HG03135 (cell line): ENCODE measurements around the gene RASGEF1C.
"Not testable (repeated sequence)": the region's sequence is repeated elsewhere in the genome, so short reads cannot be mapped to it uniquely, and the experiment has no call there.

Experiments used
- ATAC-seq: cut with Tn5 transposase; IDR thresholded peaks from one replicate; pipeline ENCODE4 v1.9.1; 2021; ENCODE audit warnings: mild to moderate bottlenecking, moderate library complexity; ENCODE audit not compliant: unreplicated experiment

RASGEF1C gene

GRCh38 chr5:180212363-180213255 is 3.6 kb upstream of the RASGEF1C start:
- ATAC-seq = no peak

GRCh38 chr5:180211761-180212035 is 2.7 kb upstream of the RASGEF1C start:
- ATAC-seq = no peak

- no peak for ATAC-seq
Measured at GRCh38 chr5:180210961-180211760, 2.1 kb upstream of the RASGEF1C start.

GRCh38 chr5:180210077-180210476 is 1.1 kb upstream of the RASGEF1C start:
- ATAC-seq = not testable (repeated sequence)

- ATAC-seq = peak; percentile 16
Measured at GRCh38 chr5:180208435-180209081, 453 bp downstream of the RASGEF1C start.

- ATAC-seq = no peak
Measured at GRCh38 chr5:180208038-180208434, 975 bp downstream of the RASGEF1C start.

GRCh38 chr5:180207593-180207992 is 1.4 kb downstream of the RASGEF1C start:
- no peak for ATAC-seq

- ATAC-seq = no peak
Measured at GRCh38 chr5:180206993-180207392, 2.0 kb downstream of the RASGEF1C start.

GRCh38 chr5:180205916-180206315 is 3.1 kb downstream of the RASGEF1C start:
- no peak for ATAC-seq

GRCh38 chr5:180204276-180204819 is 4.7 kb downstream of the RASGEF1C start:
- ATAC-seq = no peak

- ATAC-seq = no peak
Measured at GRCh38 chr5:180202939-180203573, 6.0 kb downstream of the RASGEF1C start.

GRCh38 chr5:180201051-180201987 is 7.7 kb downstream of the RASGEF1C start:
- ATAC-seq = no peak

- no peak for ATAC-seq
Measured at GRCh38 chr5:180199390-180199789, 9.6 kb downstream of the RASGEF1C start.

- no peak for ATAC-seq
Measured at GRCh38 chr5:180198208-180198607, 10.8 kb downstream of the RASGEF1C start.

GRCh38 chr5:180197016-180197702 is 11.9 kb downstream of the RASGEF1C start:
- ATAC-seq = no peak

- ATAC-seq = no peak
Measured at GRCh38 chr5:180194410-180195345, 14.3 kb downstream of the RASGEF1C start.

GRCh38 chr5:180193749-180194375 is 15.1 kb downstream of the RASGEF1C start:
- no peak for ATAC-seq

- ATAC-seq = no peak
Measured at GRCh38 chr5:180191716-180192115, 17.3 kb downstream of the RASGEF1C start.
